Natural killer cell (primary cell): ENCODE measurements around the gene FRMD4A. TPM values are rescaled to one million over a fixed set of nuclear protein-coding genes. Genes with fewer than 3 reads are reported as not detected.

Experiments
- ATAC-seq, 3 donors: fragments of 150-1000 bp in 2 of 3; fragments of 200-7000 bp in 1 of 3; cut with Tn5 transposase; 1 replicate in 1 of 3; 2 replicates in 2 of 3; pipeline ENCODE4 v1.10.0; 2021; ENCODE audit warnings: mild to moderate bottlenecking in 2 of 3, moderate library complexity in 2 of 3
- DNase-seq, 2 donors: peaks; one replicate each; pipeline versions ENCODE4 v3.0.0 to v3.0.0-alpha.2; 2013 to 2021; ENCODE audit warnings: mixed read lengths in 1 of 2
- H3K27ac ChIP-seq: one replicate; pipeline ENCODE4 v1.5.1; 2013; ENCODE audit warnings: mild to moderate bottlenecking, low read length
- H3K27me3 ChIP-seq: one replicate; pipeline ENCODE4 v1.6.1; 2013; ENCODE audit warnings: low read length; ENCODE audit not compliant: control insufficient read depth, insufficient read depth
- H3K36me3 ChIP-seq: one replicate; pipeline ENCODE4 v1.6.1; 2013; ENCODE audit warnings: low read length; ENCODE audit not compliant: control insufficient read depth, insufficient read depth
- H3K4me1 ChIP-seq: one replicate; pipeline ENCODE4 v1.6.1; 2013; ENCODE audit warnings: low read length; ENCODE audit not compliant: control insufficient read depth, insufficient read depth
- H3K4me3 ChIP-seq: one replicate; pipeline ENCODE4 v1.5.1; 2013; ENCODE audit warnings: low read length
- H3K9me3 ChIP-seq: one replicate; pipeline ENCODE4 v1.6.1; 2013; ENCODE audit warnings: low read length; ENCODE audit not compliant: control insufficient read depth, insufficient read depth
- H3K27ac Mint-ChIP-seq, 2 donors: one replicate each; pipeline ENCODE4 v1.8.0; 2022; ENCODE audit warnings: mild to moderate bottlenecking in 2 of 2, mixed read lengths in 2 of 2, moderate library complexity in 1 of 2
- H3K27me3 Mint-ChIP-seq, 2 donors: one replicate each; pipeline ENCODE4 v1.8.0; 2022; ENCODE audit warnings: low read depth in 2 of 2, mixed read lengths in 2 of 2
- H3K36me3 Mint-ChIP-seq: one replicate; pipeline ENCODE4 v1.8.0; 2022; ENCODE audit warnings: mixed read lengths
- H3K4me1 Mint-ChIP-seq, 2 donors: one replicate each; pipeline ENCODE4 v1.8.0; 2022; ENCODE audit warnings: mixed read lengths in 2 of 2
- H3K4me3 Mint-ChIP-seq: one replicate; pipeline ENCODE4 v1.8.0; 2022; ENCODE audit warnings: mild to moderate bottlenecking, moderate library complexity, mixed read lengths
- H3K9me3 Mint-ChIP-seq, 2 donors: one replicate each; pipeline ENCODE4 v1.8.0; 2022; ENCODE audit warnings: mixed read lengths in 2 of 2
- WGBS: methylation state at CpG from one replicate; pipeline ENCODE4 v1.1.7; 2013; ENCODE audit warnings: missing lambda C conversion rate; ENCODE audit not compliant: insufficient coverage; 5-methylcytosine and 5-hydroxymethylcytosine counted together
- intact Hi-C: fragments of 100-400 bp; cut with micrococcal nuclease; formaldehyde crosslinking; loops from one replicate; pipeline ENCODE4 v1.14.2; 2022
- total RNA-seq, 4 donors: library from RNA; stranded (reverse); fragments of 120-200 nt in 1 of 4; gene quantifications; one replicate each; pipeline versions ENCODE4 v1.2.3 to v1.2.4, GENCODE V29; 2013 to 2022
- TF ChIP-seq, protein P1 (sequence below): fragments of 200-600 bp; IDR thresholded peaks from one replicate; pipeline ENCODE4 v1.8.0; 2022; ENCODE audit warnings: antibody characterized with exemption

The FRMD4A gene
- total RNA-seq, 3 donors from 2014 or later (not counting 1 experiment from before 2014, with no cell fraction given): 0.36 to 0.38 TPM; not detected in 1

DNA sequence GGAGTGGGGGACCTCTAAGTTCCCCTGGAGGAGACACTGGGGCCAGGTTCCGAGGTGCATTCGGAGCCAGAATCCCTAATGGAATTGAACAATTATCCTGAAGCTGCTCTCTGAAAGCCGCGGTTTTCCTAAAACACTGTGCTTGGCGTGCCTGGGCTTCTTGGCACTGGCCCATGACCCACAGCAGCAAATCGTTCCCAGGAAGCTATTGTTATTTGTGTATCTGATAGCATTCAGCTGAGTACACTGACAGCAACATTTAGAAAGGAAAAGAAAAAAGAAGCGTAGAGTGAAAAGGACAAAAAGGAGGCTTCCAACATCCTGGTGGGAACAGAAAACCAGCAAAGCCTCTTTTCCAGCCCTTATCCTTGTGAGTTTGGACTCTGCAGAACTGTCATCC is 339.8 kb downstream of the FRMD4A start:
- ATAC-seq: no peak
- H3K36me3 Mint-ChIP-seq: no peaks in the 10 kb centered on the region
- no peak for DNase-seq
- intact Hi-C loops: no loop called here
- no peak overlapping the region for H3K27ac Mint-ChIP-seq
- TF ChIP-seq, protein P1, sequence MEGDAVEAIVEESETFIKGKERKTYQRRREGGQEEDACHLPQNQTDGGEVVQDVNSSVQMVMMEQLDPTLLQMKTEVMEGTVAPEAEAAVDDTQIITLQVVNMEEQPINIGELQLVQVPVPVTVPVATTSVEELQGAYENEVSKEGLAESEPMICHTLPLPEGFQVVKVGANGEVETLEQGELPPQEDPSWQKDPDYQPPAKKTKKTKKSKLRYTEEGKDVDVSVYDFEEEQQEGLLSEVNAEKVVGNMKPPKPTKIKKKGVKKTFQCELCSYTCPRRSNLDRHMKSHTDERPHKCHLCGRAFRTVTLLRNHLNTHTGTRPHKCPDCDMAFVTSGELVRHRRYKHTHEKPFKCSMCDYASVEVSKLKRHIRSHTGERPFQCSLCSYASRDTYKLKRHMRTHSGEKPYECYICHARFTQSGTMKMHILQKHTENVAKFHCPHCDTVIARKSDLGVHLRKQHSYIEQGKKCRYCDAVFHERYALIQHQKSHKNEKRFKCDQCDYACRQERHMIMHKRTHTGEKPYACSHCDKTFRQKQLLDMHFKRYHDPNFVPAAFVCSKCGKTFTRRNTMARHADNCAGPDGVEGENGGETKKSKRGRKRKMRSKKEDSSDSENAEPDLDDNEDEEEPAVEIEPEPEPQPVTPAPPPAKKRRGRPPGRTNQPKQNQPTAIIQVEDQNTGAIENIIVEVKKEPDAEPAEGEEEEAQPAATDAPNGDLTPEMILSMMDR: no peak
- Histone ChIP-seq H3K4me1 (no peaks in the 10 kb centered on the region), H3K27me3 (no peaks in the 10 kb centered on the region), H3K36me3 (no peaks in the 10 kb centered on the region), H3K27ac (no peak overlapping the region), H3K9me3 (no peaks in the 10 kb centered on the region), H3K4me3 (no peak overlapping the region)
- 93% methylated on average over 7 of the region's 7 CpGs for WGBS
- peaks cover 0 to 7% of the 10 kb centered on the region in 2 donors for H3K27me3 Mint-ChIP-seq
- no peak overlapping the region for H3K4me3 Mint-ChIP-seq
- H3K4me1 Mint-ChIP-seq: no peaks in the 10 kb centered on the region
- H3K9me3 Mint-ChIP-seq: no peaks in the 10 kb centered on the region

DNA sequence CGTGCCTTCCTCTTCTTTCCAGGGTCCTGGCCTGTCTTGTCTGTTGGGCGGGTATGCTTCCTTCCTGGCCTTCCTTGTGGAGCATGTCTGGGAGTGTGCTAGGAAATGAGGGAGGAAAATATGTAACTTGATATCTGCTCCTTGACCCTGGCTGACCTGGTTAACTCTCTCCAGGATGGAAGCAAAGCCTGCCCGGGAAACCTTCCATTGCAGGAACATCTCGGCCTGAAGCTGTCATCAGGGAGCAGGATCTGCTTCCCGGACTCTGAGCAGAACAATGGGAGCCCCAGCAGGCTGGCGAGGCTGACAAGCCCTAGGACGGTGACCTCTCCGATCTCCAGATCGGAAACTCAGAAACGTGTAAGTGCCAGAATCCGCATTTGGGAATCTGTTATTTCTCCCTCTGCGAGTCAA is 340.3 kb downstream of the FRMD4A start:
- DNase-seq (no peak), ATAC-seq (no peak)
- no peaks in the 10 kb centered on the region for H3K9me3 ChIP-seq
- H3K4me1 ChIP-seq: no peaks in the 10 kb centered on the region
- no peak overlapping the region for H3K27ac ChIP-seq
- no peak overlapping the region for H3K27ac Mint-ChIP-seq
- no peak overlapping the region for H3K4me3 Mint-ChIP-seq
- no peaks in the 10 kb centered on the region for H3K4me1 Mint-ChIP-seq
- TF ChIP-seq, protein P1: no peak
- H3K27me3 ChIP-seq: no peaks in the 10 kb centered on the region
- no peaks in the 10 kb centered on the region for H3K36me3 ChIP-seq
- H3K4me3 ChIP-seq: no peak overlapping the region
- intact Hi-C loops: no loop called here
- no peaks in the 10 kb centered on the region for H3K9me3 Mint-ChIP-seq
- no peaks in the 10 kb centered on the region for H3K36me3 Mint-ChIP-seq
- WGBS: 85% methylated on average over 11 of the region's 12 CpGs
- H3K27me3 Mint-ChIP-seq: peaks cover 1 to 7% of the 10 kb centered on the region in 2 donors

- H3K27ac ChIP-seq: no peak overlapping the region
- H3K36me3 Mint-ChIP-seq: no peaks in the 10 kb centered on the region
- TF ChIP-seq, protein P1: no peak
- no peaks in the 10 kb centered on the region for H3K4me1 ChIP-seq
- DNase-seq (no peak), ATAC-seq (no peak)
- H3K9me3 ChIP-seq: no peaks in the 10 kb centered on the region
- H3K4me3 ChIP-seq: no peak overlapping the region
- H3K27me3 Mint-ChIP-seq: peaks cover 2 to 3% of the 10 kb centered on the region in 2 donors
- WGBS: 94% methylated on average over 2 of the region's 2 CpGs
- no peaks in the 10 kb centered on the region for H3K9me3 Mint-ChIP-seq
- no peaks in the 10 kb centered on the region for H3K4me1 Mint-ChIP-seq
- no peak overlapping the region for H3K4me3 Mint-ChIP-seq
- intact Hi-C loops: no loop called here
- H3K27me3 ChIP-seq: no peaks in the 10 kb centered on the region
- H3K27ac Mint-ChIP-seq: no peak overlapping the region
- no peaks in the 10 kb centered on the region for H3K36me3 ChIP-seq
Measured at GRCh38 chr10:13989616-13990015, 341.1 kb downstream of the FRMD4A start.

GRCh38 chr10:13987446-13987845 is 343.3 kb downstream of the FRMD4A start:
- no peak for DNase-seq
- H3K4me3 Mint-ChIP-seq: no peak overlapping the region
- H3K27ac ChIP-seq: no peak overlapping the region
- no peaks in the 10 kb centered on the region for H3K4me1 Mint-ChIP-seq
- intact Hi-C loops: no loop called here
- no peaks in the 10 kb centered on the region for H3K36me3 Mint-ChIP-seq
- TF ChIP-seq, protein P1: no peak
- ATAC-seq: no peak
- H3K9me3 Mint-ChIP-seq: no peaks in the 10 kb centered on the region
- H3K36me3 ChIP-seq: no peaks in the 10 kb centered on the region
- WGBS: 34% methylated on average over 9 of the region's 9 CpGs
- no peaks in the 10 kb centered on the region for H3K9me3 ChIP-seq
- H3K27me3 ChIP-seq: no peaks in the 10 kb centered on the region
- peaks cover 0 to 3% of the 10 kb centered on the region in 2 donors for H3K27me3 Mint-ChIP-seq
- no peaks in the 10 kb centered on the region for H3K4me1 ChIP-seq
- H3K4me3 ChIP-seq: no peak overlapping the region
- H3K27ac Mint-ChIP-seq: no peak overlapping the region
